ENCODE results near the gene C1QTNF5. TPM values are rescaled to one million over a fixed set of nuclear protein-coding genes. Genes with fewer than 3 reads are reported as not detected.
A peak's percentile ranks its signal among the peaks of the same experiment; 100 is the strongest.

The C1QTNF5 gene
- total and polyA plus RNA-seq, 2 experiments from 2014 or later = 4.5 to 27.9 TPM

DNA sequence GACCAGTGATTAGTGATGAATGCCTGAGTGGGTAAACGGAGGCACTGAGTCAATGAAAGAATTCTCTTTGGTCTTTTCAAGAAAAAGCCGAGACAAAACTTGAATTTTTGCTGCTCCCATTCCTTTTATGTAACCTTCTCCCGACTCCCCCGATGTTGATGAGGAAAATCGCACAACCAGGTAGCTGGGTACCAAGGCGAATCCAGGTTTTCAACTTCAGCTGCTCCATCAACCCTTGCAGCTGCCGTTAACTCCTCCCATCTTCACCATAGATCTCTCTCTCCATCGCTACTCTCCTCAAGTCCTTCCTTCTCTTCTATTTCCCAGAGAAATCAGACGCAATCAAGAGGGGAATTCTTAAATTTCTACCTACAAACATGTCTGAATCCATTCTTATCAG is 41.4 kb upstream of the C1QTNF5 start:
- no peaks in the 10 kb centered on the region for H3F3A ChIP-seq (ENCODE audit: insufficient read depth)
- H3K79me2 ChIP-seq (ENCODE audit: insufficient read depth) = no peaks in the 10 kb centered on the region
- no peaks in the 10 kb centered on the region for H3K9me3 ChIP-seq (ENCODE audit: low read depth)
- H3K9me2 ChIP-seq (ENCODE audit: insufficient read depth) = no peaks in the 10 kb centered on the region
- peak overlapping the region; percentile 55 for H2AFZ ChIP-seq
- no peaks in the 10 kb centered on the region for H4K20me1 ChIP-seq (ENCODE audit: insufficient read depth)
- H3K27ac ChIP-seq = no peak overlapping the region; the same call in 1 of the 2 replicates
- peak; percentile 40 for DNase-seq
- H3K36me3 ChIP-seq (ENCODE audit: low read depth) = no peaks in the 10 kb centered on the region
- peaks cover 5% of the 10 kb centered on the region for H3K4me1 ChIP-seq (ENCODE audit: insufficient read depth)
- peak overlapping the region; percentile 76 for H3K9ac ChIP-seq
- H3K4me2 ChIP-seq (ENCODE audit: unreplicated experiment) = peak overlapping the region; percentile 82
- TF ChIP-seq EZH2 (IDR thresholded peaks at IDR 0.05; ENCODE audit: insufficient read depth, poor library complexity, severe bottlenecking) (no peak), EZH2phosphoT487 (IDR thresholded peaks at IDR 0.05; ENCODE audit: insufficient read depth, low read depth) (no peak)
- in situ Hi-C loops (cut with MboI) = no loop called here
- no peaks in the 10 kb centered on the region for H3K27me3 ChIP-seq (replicated peaks; ENCODE audit: insufficient read depth)
- peak overlapping the region; percentile 67 for H3K4me3 ChIP-seq
- 1 to 3% methylated on average over 9 of the region's 9 CpGs for WGBS, 2 experiments (ENCODE audit: low coverage in 1 of 2, low lambda C conversion rate in 2 of 2, missing lambda C conversion rate in 2 of 2)

DNA sequence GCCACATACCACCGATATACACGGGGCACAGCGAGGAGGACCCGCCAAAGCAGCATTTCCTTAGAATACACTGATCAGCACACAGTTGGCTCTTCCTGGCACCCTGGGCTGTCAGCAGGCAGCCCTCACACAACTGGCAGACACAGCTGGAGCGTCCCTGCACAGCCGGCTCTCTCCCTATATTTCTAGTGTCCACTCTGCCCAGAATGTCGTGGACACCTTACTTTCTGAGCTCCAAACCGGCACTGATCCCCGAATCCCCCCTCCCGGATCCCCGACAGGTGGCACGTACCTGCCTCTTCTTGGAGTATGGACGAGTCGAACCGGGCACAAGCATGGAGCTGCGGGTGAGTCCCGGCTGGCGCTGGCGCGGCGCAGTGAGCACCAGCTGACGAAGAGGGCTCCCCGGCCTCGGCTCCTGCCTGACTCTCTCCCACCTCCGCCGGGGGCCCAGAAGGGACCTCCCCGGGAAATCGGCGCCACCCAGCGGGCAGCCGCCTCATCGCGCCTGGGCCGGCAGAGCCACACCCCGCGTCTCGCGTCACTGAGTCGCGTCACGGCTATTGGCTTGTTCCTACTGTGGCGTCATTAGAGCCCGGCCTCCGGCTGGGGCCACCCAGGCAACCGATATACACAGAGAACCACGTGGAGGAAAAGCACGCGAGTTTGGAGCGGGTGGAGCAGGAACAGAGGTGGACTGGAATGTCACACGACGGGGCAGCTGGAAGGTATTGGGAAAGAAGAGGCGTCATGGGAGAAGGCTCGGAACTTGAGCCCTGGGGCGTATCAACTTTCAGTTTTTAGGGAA is 40.7 kb upstream of the C1QTNF5 start, which contains the start of gene USP2:
TSS of gene USP2 (minus strand) at position 510 of the 808 bp plus-strand sequence. CDS start 8,210 bp downstream, outside the sequence.
- peaks cover 8% of the 10 kb centered on the region for H3K4me1 ChIP-seq (ENCODE audit: insufficient read depth)
- in situ Hi-C loops (cut with MboI) = no loop called here
- H3K9me3 ChIP-seq (ENCODE audit: low read depth) = no peaks in the 10 kb centered on the region
- no peak within 1 kb of the TSS; the same call in 1 of the 2 replicates for H3K27ac ChIP-seq
- H4K20me1 ChIP-seq (ENCODE audit: insufficient read depth) = no peaks in the 10 kb centered on the region
- peak within 1 kb of the TSS; percentile 76 for H2AFZ ChIP-seq
- WGBS, 2 experiments (ENCODE audit: low coverage in 1 of 2, low lambda C conversion rate in 2 of 2, missing lambda C conversion rate in 2 of 2) = 1% methylated on average over 51 of the region's 54 CpGs
- H3K4me2 ChIP-seq (ENCODE audit: unreplicated experiment) = peak within 1 kb of the TSS; percentile 82
- no peaks in the 10 kb centered on the region for H3K79me2 ChIP-seq (ENCODE audit: insufficient read depth)
- TF ChIP-seq EZH2 (IDR thresholded peaks at IDR 0.05; ENCODE audit: insufficient read depth, poor library complexity, severe bottlenecking) = no peak
- TF ChIP-seq EZH2phosphoT487 (IDR thresholded peaks at IDR 0.05; ENCODE audit: insufficient read depth, low read depth) = no peak
- H3K9ac ChIP-seq = peak within 1 kb of the TSS; percentile 76
- peak; percentile 99 for DNase-seq
- H3K27me3 ChIP-seq (replicated peaks; ENCODE audit: insufficient read depth) = no peaks in the 10 kb centered on the region
- H3K9me2 ChIP-seq (ENCODE audit: insufficient read depth) = no peaks in the 10 kb centered on the region
- peak within 1 kb of the TSS; percentile 67 for H3K4me3 ChIP-seq
- H3K36me3 ChIP-seq (ENCODE audit: low read depth) = no peaks in the 10 kb centered on the region
- H3F3A ChIP-seq (ENCODE audit: insufficient read depth) = no peaks in the 10 kb centered on the region

DNA sequence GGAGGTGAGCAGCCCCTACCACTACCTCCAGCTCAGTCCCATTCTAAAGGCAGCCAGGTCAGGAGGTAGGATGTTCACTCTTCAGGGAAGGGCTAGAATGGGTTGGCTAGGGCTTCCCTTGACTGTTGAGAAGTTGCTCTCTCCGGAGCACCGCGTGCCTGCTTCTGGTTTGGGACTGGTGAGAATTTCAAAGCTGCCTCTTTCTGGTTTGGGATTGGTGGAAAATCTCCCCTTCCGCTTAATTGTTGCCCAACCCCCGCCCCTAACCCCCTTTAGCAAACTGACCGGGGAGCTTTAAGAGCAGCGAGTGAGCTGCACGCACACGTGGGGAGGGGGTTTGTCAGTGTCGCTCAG is 40.1 kb upstream of the C1QTNF5 start:
- no peaks in the 10 kb centered on the region for H3K79me2 ChIP-seq (ENCODE audit: insufficient read depth)
- H3K4me2 ChIP-seq (ENCODE audit: unreplicated experiment) = peak overlapping the region; percentile 73
- no peaks in the 10 kb centered on the region for H3K9me3 ChIP-seq (ENCODE audit: low read depth)
- peaks cover 13% of the 10 kb centered on the region for H3K4me1 ChIP-seq (ENCODE audit: insufficient read depth)
- H4K20me1 ChIP-seq (ENCODE audit: insufficient read depth) = no peaks in the 10 kb centered on the region
- peak overlapping the region; percentile 67 for H3K4me3 ChIP-seq
- WGBS, 2 experiments (ENCODE audit: low coverage in 1 of 2, low lambda C conversion rate in 2 of 2, missing lambda C conversion rate in 2 of 2) = 30 to 34% methylated on average over 9 to 10 of the region's 10 CpGs
- peak overlapping the region; percentile 76 for H2AFZ ChIP-seq
- in situ Hi-C loops (cut with MboI) = no loop called here
- H3K36me3 ChIP-seq (ENCODE audit: low read depth) = no peaks in the 10 kb centered on the region
- H3F3A ChIP-seq (ENCODE audit: insufficient read depth) = no peaks in the 10 kb centered on the region
- no peaks in the 10 kb centered on the region for H3K9me2 ChIP-seq (ENCODE audit: insufficient read depth)
- DNase-seq = no peak
- H3K27ac ChIP-seq = no peak overlapping the region
- TF ChIP-seq EZH2phosphoT487 (IDR thresholded peaks at IDR 0.05; ENCODE audit: insufficient read depth, low read depth) (no peak), EZH2 (IDR thresholded peaks at IDR 0.05; ENCODE audit: insufficient read depth, poor library complexity, severe bottlenecking) (no peak)
- peak overlapping the region; percentile 67 for H3K9ac ChIP-seq
- H3K27me3 ChIP-seq (replicated peaks; ENCODE audit: insufficient read depth) = no peaks in the 10 kb centered on the region

DNA sequence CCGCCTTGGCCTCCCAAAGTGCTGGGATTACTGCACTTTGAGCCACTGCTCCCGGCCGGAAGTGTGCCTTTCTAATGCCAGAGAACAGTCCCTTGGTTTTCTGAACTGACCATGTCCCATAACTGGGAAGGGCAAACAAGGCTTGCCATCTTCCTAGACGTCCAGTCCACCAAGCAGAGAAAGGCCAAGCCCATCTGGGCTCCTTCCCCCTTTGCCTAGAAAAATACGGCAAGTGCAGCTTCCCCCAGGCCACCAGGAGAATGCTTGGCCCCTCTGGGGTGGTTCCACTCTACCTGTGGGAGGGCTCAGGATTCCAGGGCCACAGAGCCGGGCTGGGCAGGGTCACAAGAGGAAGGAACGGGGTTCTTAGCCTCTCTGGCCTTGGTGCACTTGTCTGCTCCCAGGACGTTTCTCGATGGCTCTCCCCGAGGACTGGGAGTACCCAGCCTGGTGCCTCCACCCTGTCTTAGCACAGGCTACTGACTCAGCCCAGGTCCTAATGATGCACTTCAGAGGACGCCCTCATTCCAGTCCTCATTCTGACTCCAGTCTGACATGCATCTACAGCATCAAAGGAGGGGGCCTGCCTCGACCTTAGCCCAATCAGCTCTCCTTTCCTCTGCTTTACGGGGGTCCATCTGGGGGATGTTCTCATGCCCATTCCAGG is 39.6 kb upstream of the C1QTNF5 start:
- Histone ChIP-seq H2AFZ (no peak overlapping the region), H3K79me2 (ENCODE audit: insufficient read depth) (no peaks in the 10 kb centered on the region), H3K9me2 (ENCODE audit: insufficient read depth) (no peaks in the 10 kb centered on the region), H3F3A (ENCODE audit: insufficient read depth) (no peaks in the 10 kb centered on the region), H3K4me2 (ENCODE audit: unreplicated experiment) (no peak overlapping the region), H3K4me1 (ENCODE audit: insufficient read depth) (peaks cover 18% of the 10 kb centered on the region), H3K9ac (no peak overlapping the region), H3K27me3 (replicated peaks; ENCODE audit: insufficient read depth) (no peaks in the 10 kb centered on the region), H3K9me3 (ENCODE audit: low read depth) (no peaks in the 10 kb centered on the region), H3K27ac (no peak overlapping the region), H3K4me3 (no peak overlapping the region), H4K20me1 (ENCODE audit: insufficient read depth) (no peaks in the 10 kb centered on the region), H3K36me3 (ENCODE audit: low read depth) (no peaks in the 10 kb centered on the region)
- TF ChIP-seq EZH2phosphoT487 (IDR thresholded peaks at IDR 0.05; ENCODE audit: insufficient read depth, low read depth) = no peak
- no peak for TF ChIP-seq EZH2 (IDR thresholded peaks at IDR 0.05; ENCODE audit: insufficient read depth, poor library complexity, severe bottlenecking)
- peak; percentile 58 for DNase-seq
- in situ Hi-C loops (cut with MboI) = no loop called here
- WGBS, 2 experiments (ENCODE audit: low coverage in 1 of 2, low lambda C conversion rate in 2 of 2, missing lambda C conversion rate in 2 of 2) = 71 to 78% methylated on average over 13 of the region's 13 CpGs

Measured in GM23248 (cell line).